Nephron progenitor cell (in vitro differentiated cells): ENCODE measurements around the gene DSG2.

Experiments
- DNase-seq: peaks from one replicate; pipeline ENCODE4 v3.0.0; 2021
- H3K27ac Mint-ChIP-seq: 2 replicates; pipeline ENCODE4 v1.8.0; 2021; ENCODE audit warnings: mild to moderate bottlenecking, moderate library complexity, mixed read lengths
- H3K27me3 Mint-ChIP-seq: 2 replicates; pipeline ENCODE4 v1.8.0; 2021; ENCODE audit warnings: mild to moderate bottlenecking, low read depth, mixed read lengths; ENCODE audit not compliant: poor library complexity
- H3K36me3 Mint-ChIP-seq: 2 replicates; pipeline ENCODE4 v1.8.0; 2021; ENCODE audit warnings: low read depth, mixed read lengths
- H3K4me1 Mint-ChIP-seq: 2 replicates; pipeline ENCODE4 v1.8.0; 2021; ENCODE audit warnings: mixed read lengths
- H3K4me3 Mint-ChIP-seq: 2 replicates; pipeline ENCODE4 v1.8.0; 2021; ENCODE audit warnings: mild to moderate bottlenecking, moderate library complexity, mixed read lengths
- H3K9me3 Mint-ChIP-seq: 2 replicates; pipeline ENCODE4 v1.8.0; 2021; ENCODE audit warnings: mild to moderate bottlenecking, moderate library complexity, mixed read lengths
- CTCF ChIP-seq: fragments of 200-600 bp; sonication (generic); IDR thresholded peaks from 2 replicates; pipeline ENCODE4 v1.5.0; 2021; ENCODE audit warnings: antibody characterized with exemption

The DSG2 gene

GRCh38 chr18:31598021-31598805 lies 100.2 kb downstream of the DSG2 start:
- Mint-ChIP-seq H3K4me1 (no peaks in the 10 kb centered on the region), H3K27me3 (peaks cover 5% of the 10 kb centered on the region), H3K27ac (no peak overlapping the region), H3K4me3 (no peak overlapping the region), H3K9me3 (peaks cover 4% of the 10 kb centered on the region), H3K36me3 (no peaks in the 10 kb centered on the region)
- no peak for TF ChIP-seq CTCF
- no peak for DNase-seq
